ENCODE measurements around the gene TPK1.

GRCh38 chr7:144414815-144415214 is 421.0 kb downstream of the TPK1 start:
- TF ChIP-seq CTCF (tag by site-specific recombination; IDR thresholded peaks at IDR 0.05) (no peak), KLF17 (tag by site-specific recombination; IDR thresholded peaks at IDR 0.05) (no peak), ZNF354C (tag by site-specific recombination; IDR thresholded peaks at IDR 0.05; ENCODE audit: borderline replicate concordance, low read depth) (no peak), ZNF10 (tag by site-specific recombination; IDR thresholded peaks at IDR 0.05) (no peak), ZSCAN18 (tag by site-specific recombination; IDR thresholded peaks at IDR 0.05) (no peak), ZNF610 (tag by site-specific recombination; IDR thresholded peaks at IDR 0.05; ENCODE audit: borderline replicate concordance) (no peak), ZBTB17 (tag by site-specific recombination; IDR thresholded peaks at IDR 0.05) (no peak), ZNF514 (tag by site-specific recombination; IDR thresholded peaks at IDR 0.05) (no peak)

Data from HEK293 (cell line).